HG03159 (cell line): Measurements from ENCODE around the gene FXYD4.
"Not testable (repeated sequence)": the region's sequence is repeated elsewhere in the genome, so short reads cannot be mapped to it uniquely, and the experiment has no call there.

Experiments used
- ATAC-seq: cut with Tn5 transposase; IDR thresholded peaks from one replicate; pipeline ENCODE4 v1.9.1; 2021; ENCODE audit warnings: mild to moderate bottlenecking, moderate library complexity; ENCODE audit not compliant: unreplicated experiment

FXYD4 gene

GRCh38 chr10:43371418-43371817, at the start of gene FXYD4:
FXYD4 (plus strand) TSS chr10:43371636; CDS start chr10:43373747, 2,111 bp downstream.
- no peak for ATAC-seq

GRCh38 chr10:43322331-43322730, 49.1 kb upstream of the FXYD4 start:
- ATAC-seq: no peak

GRCh38 chr10:43322769-43323168, 48.7 kb upstream of the FXYD4 start:
- no peak for ATAC-seq

DNA sequence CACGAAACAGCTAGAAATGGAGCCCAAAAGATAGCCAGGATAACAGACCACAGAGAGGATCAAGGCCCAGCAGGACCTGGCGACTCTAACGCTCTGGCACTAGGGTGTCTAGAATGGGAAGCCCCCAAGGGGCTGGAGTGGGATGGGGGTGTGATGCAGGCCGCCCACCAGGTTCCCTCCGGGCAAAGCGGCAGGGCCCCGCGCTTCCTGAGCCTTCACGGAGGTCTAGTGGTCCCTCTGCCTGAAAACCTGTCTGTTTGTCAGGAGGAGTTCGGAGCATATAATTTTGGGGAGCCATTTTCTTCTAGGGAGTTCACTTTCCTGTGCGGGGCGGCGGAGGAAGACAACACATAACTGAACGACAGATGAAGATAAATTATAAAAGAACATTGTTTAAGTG, 48.2 kb upstream of the FXYD4 start:
- no peak for ATAC-seq

DNA sequence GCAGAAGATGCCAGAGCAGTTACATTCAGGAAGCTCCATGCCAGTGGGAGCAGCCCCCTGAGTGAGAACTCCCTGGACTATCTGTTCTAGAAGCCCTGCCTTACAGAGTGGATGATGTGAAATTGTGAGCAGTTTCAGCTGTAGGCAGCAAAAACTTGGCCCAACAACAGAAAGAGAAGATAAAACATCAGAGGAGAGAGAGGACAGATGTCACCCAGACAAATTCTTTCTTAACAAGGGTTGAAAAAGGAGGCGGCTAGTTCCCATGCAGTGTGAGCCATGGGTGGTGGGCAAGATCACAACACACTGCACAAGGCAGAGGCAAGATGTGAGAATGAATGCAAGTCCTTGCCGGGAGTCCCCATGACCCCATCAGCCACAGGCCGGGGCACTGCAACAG, 46.6 kb upstream of the FXYD4 start:
- ATAC-seq: no peak

DNA sequence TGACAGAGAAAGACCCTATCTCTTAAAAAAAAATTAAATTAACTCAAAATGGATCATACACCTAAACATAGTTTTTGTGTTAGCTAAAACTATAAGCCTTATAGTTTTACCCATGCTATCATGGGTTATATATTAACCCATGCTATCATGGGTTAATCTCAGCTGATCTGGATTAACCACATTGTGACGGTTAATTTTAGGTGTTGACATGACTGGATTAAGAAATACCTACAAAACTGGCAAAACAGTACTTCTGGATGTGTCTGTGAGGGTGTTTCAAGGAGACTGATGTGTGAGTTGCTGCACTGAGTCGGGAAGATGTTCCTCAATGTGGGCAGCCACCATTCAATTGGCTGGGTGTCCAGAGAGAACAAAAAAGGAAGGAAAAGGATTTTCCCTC, 44.3 kb upstream of the FXYD4 start:
- no peak for ATAC-seq

DNA sequence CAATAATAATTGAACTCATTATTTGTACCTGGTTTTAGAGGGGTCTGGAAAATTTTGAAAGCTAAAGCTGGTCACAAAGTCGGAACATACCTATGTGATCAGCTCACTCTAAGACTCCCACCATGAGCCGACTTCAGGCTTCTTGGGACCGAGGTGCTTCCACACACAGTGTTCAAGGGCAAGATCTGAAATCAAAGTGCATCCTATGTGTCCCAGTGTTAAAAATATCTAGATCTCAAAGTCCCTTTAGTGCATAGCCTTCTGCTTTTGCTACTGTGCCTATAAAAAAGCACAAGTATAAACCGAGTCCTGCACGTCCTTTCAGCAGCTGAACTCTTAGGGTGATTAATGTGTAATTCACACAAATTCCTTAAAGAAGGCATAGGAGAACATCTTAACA, 43.5 kb upstream of the FXYD4 start:
- ATAC-seq: no peak

- ATAC-seq: not testable (repeated sequence)
Observed at GRCh38 chr10:43328810-43329209, 42.6 kb upstream of the FXYD4 start.

- not testable (repeated sequence) for ATAC-seq
Observed at GRCh38 chr10:43329246-43329885, 42.1 kb upstream of the FXYD4 start.

GRCh38 chr10:43330049-43330823, 41.2 kb upstream of the FXYD4 start:
- ATAC-seq: not testable (repeated sequence)

DNA sequence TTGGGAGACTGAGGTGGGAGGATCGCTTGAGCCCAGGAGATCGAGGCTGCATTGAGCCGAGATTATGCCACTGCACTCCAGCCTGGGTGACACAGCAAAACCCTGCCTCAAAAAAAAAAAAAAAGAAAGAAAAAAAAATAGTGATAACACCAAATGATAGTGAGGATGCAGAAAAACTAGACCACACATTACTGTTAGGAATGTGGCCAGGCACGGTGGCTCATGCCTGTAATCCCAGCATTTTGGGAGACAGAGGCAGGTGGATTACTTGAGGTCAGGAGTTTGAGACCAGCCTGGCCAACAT, 40.7 kb upstream of the FXYD4 start:
- ATAC-seq: not testable (repeated sequence)

- ATAC-seq: no peak
Observed at GRCh38 chr10:43333653-43334052, 37.8 kb upstream of the FXYD4 start.

DNA sequence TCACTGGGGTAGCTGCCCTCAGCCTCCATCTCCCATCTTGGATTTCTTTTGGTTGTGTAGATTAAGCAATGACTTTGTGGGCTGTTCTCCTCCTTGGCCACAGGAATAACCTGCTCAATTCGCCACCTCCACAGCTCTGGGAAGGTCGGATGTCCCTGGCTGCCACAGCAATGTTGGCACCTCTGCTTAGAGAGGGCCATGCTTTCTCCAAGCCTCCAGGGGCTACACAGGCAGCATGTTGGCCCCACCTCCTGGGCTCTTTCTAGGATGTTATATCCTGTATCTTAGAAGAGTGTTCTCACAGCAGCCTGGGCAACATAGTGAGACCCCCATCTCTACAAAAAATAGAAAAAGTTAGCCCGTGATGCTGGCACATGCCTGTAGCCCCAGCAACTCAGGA, 35.4 kb upstream of the FXYD4 start:
- no peak for ATAC-seq

- ATAC-seq: no peak
Observed at GRCh38 chr10:43336641-43337318, 34.7 kb upstream of the FXYD4 start.

DNA sequence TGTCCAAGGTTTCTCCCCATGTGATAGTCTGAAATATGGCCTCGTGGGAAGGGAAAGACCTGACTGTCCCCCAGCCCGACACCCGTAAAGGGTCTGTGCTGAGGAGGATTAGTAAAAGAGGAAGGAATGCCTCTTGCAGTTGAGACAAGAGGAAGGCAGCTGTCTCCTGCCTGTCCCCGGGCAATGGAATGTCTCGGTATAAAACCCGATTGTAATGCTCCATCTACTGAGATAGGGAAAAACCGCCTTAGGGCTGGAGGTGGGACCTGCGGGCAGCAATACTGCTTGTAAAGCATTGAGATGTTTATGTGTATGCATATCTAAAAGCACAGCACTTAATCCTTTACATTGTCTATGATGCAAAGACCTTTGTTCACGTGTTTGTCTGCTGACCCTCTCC, 33.9 kb upstream of the FXYD4 start:
- ATAC-seq: not testable (repeated sequence)

GRCh38 chr10:43338117-43338516, 33.3 kb upstream of the FXYD4 start:
- no peak for ATAC-seq

- no peak for ATAC-seq
Observed at GRCh38 chr10:43339136-43339535, 32.3 kb upstream of the FXYD4 start.

DNA sequence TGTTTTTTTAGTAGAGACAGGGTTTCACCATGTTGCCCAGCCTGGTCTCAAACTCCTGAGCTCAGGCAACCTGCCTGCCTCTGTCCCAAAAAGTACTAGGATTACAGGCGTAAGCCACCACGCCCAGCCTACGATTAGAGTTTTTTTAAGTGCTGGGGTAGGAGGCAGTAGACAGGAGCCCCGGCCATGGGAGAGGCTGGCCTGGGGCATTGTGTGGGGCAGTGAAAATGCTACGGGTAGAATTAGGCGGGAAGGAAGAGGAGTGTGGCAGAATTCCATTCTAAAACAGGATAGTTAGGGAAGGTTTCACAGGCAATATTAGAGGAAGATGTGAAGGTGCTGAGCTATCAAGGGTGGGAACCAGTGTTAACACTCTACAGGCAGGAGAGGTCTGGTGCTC, 31.3 kb upstream of the FXYD4 start:
- no peak for ATAC-seq

DNA sequence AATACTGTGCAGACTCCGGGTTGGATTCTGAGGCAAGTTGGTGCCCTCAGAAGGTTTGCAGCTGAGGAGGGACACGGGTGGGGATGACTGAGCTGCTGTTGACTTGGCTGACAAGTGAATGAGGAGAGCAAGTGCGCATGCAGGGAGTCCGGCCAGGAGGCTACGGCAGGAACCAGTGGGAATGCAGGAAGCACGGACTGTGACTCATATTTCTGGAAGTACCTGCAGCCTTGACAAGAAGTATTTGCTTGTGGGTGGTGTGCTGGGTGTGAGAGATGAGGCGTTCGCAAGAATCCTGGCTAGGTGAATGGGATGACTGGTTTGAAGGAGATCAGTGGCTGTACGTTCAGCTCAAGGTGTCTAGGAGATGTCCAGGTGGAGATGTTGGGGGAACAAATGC, 30.8 kb upstream of the FXYD4 start:
- ATAC-seq: no peak

- ATAC-seq: no peak
Observed at GRCh38 chr10:43341450-43341849, 30.0 kb upstream of the FXYD4 start.

DNA sequence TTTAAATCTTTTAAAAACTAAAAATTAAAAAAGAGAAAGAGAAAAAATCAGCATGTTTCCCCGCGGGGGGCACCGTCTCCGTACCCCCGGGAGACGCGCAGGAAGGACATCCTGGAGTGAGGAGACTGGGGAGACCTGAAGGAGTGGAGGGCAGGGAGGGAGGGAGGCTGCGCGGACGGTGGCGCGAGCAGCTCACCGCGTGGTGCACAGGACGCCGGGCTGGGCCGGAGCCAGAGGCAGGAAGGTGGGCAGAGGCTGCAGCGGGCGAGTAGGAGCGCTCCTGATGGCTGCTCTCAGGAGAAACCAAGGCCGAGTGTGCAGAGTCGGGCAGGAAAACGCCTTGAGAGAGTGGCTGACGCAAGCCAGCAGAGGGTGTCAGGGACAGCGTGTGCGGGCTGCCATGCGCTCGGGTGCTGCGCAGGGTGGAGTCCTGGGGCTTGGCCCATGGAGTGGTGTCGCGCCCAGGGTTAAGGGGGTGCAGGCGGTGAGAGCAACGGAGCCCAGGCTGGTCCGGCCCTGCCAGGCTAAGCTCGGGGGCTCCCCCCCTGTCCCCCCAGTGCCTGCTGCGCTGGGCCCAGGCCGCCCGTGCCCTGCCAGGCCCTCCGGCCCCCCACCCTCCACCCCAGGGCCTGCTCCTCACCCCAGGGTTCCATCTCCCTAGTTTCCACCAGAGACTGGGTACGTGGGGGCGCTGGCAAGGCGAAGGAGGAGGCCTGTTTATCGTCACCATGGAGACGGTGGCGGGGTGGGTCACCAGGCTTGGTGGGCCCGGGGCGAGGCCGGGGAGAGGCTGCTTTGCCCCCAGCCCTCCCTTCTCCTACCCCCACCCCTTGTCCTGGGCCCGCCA, 28.9 kb upstream of the FXYD4 start:
- no peak for ATAC-seq
